ENCODE results near the gene MIER1. TPM values are rescaled to one million over a fixed set of nuclear protein-coding genes. Genes with fewer than 3 reads are reported as not detected.

Gene MIER1
- total RNA-seq, 1 experiment from 2014 or later: 28.7 TPM

GRCh38 chr1:67009792-67010191, 85.0 kb downstream of the MIER1 start:
- H2AFZ ChIP-seq (ENCODE audit: low read depth, low read length, poor library complexity, severe bottlenecking): no peak overlapping the region
- no peak overlapping the region for H3K4me3 ChIP-seq (replicated peaks in 1 of 2; ENCODE audit: low read depth in 1 of 2, low read length in 2 of 2)
- no peak for TF ChIP-seq EGR1 (IDR thresholded peaks at IDR 0.05; ENCODE audit: low read depth)
- no peak for TF ChIP-seq CEBPB (IDR thresholded peaks at IDR 0.05; ENCODE audit: low read depth)
- TF ChIP-seq SIN3A (IDR thresholded peaks at IDR 0.05; ENCODE audit: low read depth): no peak
- no peak for TF ChIP-seq YY1 (IDR thresholded peaks at IDR 0.05; ENCODE audit: extremely low read depth, insufficient replicate concordance, low read depth, low read length)
- no peak for TF ChIP-seq EZH2phosphoT487 (IDR thresholded peaks at IDR 0.05; ENCODE audit: borderline replicate concordance)
- no peak for TF ChIP-seq REST (IDR thresholded peaks at IDR 0.05; ENCODE audit: low read depth)
- TF ChIP-seq JUND (IDR thresholded peaks at IDR 0.05): no peak
- TF ChIP-seq CTCF (IDR thresholded peaks at IDR 0.05 in 2 of 3, conservative IDR thresholded peaks at IDR 0.05 in 1 of 3; ENCODE audit: borderline replicate concordance in 1 of 3, insufficient read depth in 1 of 3, low read depth in 2 of 3, low read length in 2 of 3): no peak
- TF ChIP-seq ELF1 (IDR thresholded peaks at IDR 0.05; ENCODE audit: borderline replicate concordance, low read depth): no peak
- TF ChIP-seq POLR2AphosphoS5 (IDR thresholded peaks at IDR 0.05; ENCODE audit: low read depth, low read length): no peak
- TF ChIP-seq MAX (IDR thresholded peaks at IDR 0.05): no peak
- no peak for TF ChIP-seq CBX3 (IDR thresholded peaks at IDR 0.05; ENCODE audit: low read depth)
- no peak for TF ChIP-seq FOSL1 (IDR thresholded peaks at IDR 0.05; ENCODE audit: low read depth)
- TF ChIP-seq SRF (IDR thresholded peaks at IDR 0.05; ENCODE audit: low read depth): no peak
- no peak for TF ChIP-seq ATF3 (IDR thresholded peaks at IDR 0.05)
- no peak for TF ChIP-seq SP1 (IDR thresholded peaks at IDR 0.05; ENCODE audit: low read depth)
- TF ChIP-seq POLR2A (IDR thresholded peaks at IDR 0.05; ENCODE audit: borderline replicate concordance, extremely low read depth, insufficient read depth, insufficient read length): no peak
- TF ChIP-seq ZNF274 (IDR thresholded peaks at IDR 0.05; ENCODE audit: low read depth, low read length): no peak
- H3K36me3 ChIP-seq (ENCODE audit: control insufficient read depth in 1 of 2, insufficient read depth in 2 of 2, low read length in 2 of 2): no peaks in the 10 kb centered on the region
- no TSS peak for BruUV-seq (replicated peaks)
- H3K9me3 ChIP-seq (ENCODE audit: control insufficient read depth in 1 of 2, insufficient read depth in 1 of 2, low read depth in 1 of 2, low read length in 2 of 2): no peaks in the 10 kb centered on the region
- no peak overlapping the region for H3K27ac ChIP-seq (ENCODE audit: low read depth, low read length)
- H3K4me1 ChIP-seq (ENCODE audit: control insufficient read depth in 1 of 2, insufficient read depth in 2 of 2, low read length in 2 of 2): peaks cover 0 to 7% of the 10 kb centered on the region in 2 experiments; a peak in 2 of 4 replicates
- H3K9ac ChIP-seq (ENCODE audit: low read length): no peak overlapping the region
- no peaks in the 10 kb centered on the region for H4K20me1 ChIP-seq (ENCODE audit: insufficient read depth)
- intact Hi-C loops (cut with micrococcal nuclease): no loop called here
- no peak overlapping the region for H3K4me2 ChIP-seq (ENCODE audit: low read length)
- ChIA-PET CTCF (no interaction called here), RAD21 (ENCODE audit: low non-redundant PET in 1 of 2, low total read pairs in 2 of 2, uncharacterized antibody in 2 of 2, unreplicated experiment in 2 of 2) (no interaction called here), POLR2A (no interaction called here)
- no peaks in the 10 kb centered on the region for H3K27me3 ChIP-seq (ENCODE audit: insufficient read depth, low read length)
- ATAC-seq (no peak), DNase-seq (ENCODE audit: low read depth, low spot score) (no peak)
- no peaks in the 10 kb centered on the region for H3K9me2 ChIP-seq (ENCODE audit: insufficient read depth)
- no peaks in the 10 kb centered on the region for H3K79me2 ChIP-seq (ENCODE audit: insufficient read depth, low read length)
